PC-9 (cell line): Measurements from ENCODE around the gene CHKA. TPM values are rescaled to one million over a fixed set of nuclear protein-coding genes. Genes with fewer than 3 reads are reported as not detected.

Experiments used
- BruUV-seq: library from RNA; stranded (reverse); fragments of 400-500 nt; replicated peaks from 2 replicates; lab custom pipeline; 2021; lab: Mats Ljungman, UMichigan
- CTCF ChIA-PET: fragments of 300-600 bp; sonication (Branson Sonifier 250); formaldehyde crosslinking; loops from one replicate; lab custom pipeline; 2022; ENCODE audit warnings: antibody characterized with exemption; lab: Charles Lee
- POLR2A ChIA-PET: fragments of 300-600 bp; sonication (Branson Sonifier 250); formaldehyde crosslinking; loops from one replicate; lab custom pipeline; 2022; ENCODE audit warnings: antibody characterized with exemption; ENCODE audit not compliant: unreplicated experiment; lab: Charles Lee
- DNase-seq, 2 experiments: peaks; one replicate each; pipeline versions ENCODE4 v3.0.0 to v3.0.0-alpha.2; 2015 to 2022; ENCODE audit warnings: mixed read lengths in 1 of 2
- H2AFZ ChIP-seq: fragments of 200-600 bp; sonication (generic); 2 replicates; pipeline ENCODE4 v1.8.1; 2017; ENCODE audit warnings: antibody characterized with exemption
- H3F3A ChIP-seq: fragments of 200-600 bp; sonication (generic); 2 replicates; pipeline ENCODE4 v1.8.1; 2017; ENCODE audit warnings: antibody characterized with exemption, mild to moderate bottlenecking, low read depth; ENCODE audit not compliant: insufficient read depth
- H3K27ac ChIP-seq: fragments of 200-600 bp; sonication (generic); 2 replicates; pipeline ENCODE4 v1.6.1; 2016; ENCODE audit warnings: mixed run types
- H3K27me3 ChIP-seq: fragments of 200-600 bp; sonication (generic); 2 replicates; pipeline ENCODE4 v1.6.1; 2016; ENCODE audit warnings: low read depth, mixed run types; ENCODE audit not compliant: insufficient read depth
- H3K36me3 ChIP-seq: fragments of 200-600 bp; sonication (generic); 2 replicates; pipeline ENCODE4 v1.6.1; 2016; ENCODE audit warnings: low read depth, mixed run types
- H3K4me1 ChIP-seq: fragments of 200-600 bp; sonication (generic); replicated peaks from 2 replicates; pipeline ENCODE4 v1.6.1; 2016; ENCODE audit warnings: mixed run types; ENCODE audit not compliant: insufficient read depth
- H3K4me2 ChIP-seq: fragments of 200-600 bp; sonication (generic); 2 replicates; pipeline ENCODE4 v1.6.1; 2017; ENCODE audit warnings: mixed run types
- H3K4me3 ChIP-seq: fragments of 200-600 bp; sonication (generic); 2 replicates; pipeline ENCODE4 v1.6.1; 2016; ENCODE audit warnings: mixed run types
- H3K79me2 ChIP-seq: fragments of 200-600 bp; sonication (generic); 2 replicates; pipeline ENCODE4 v1.6.1; 2017; ENCODE audit warnings: low read depth, mixed run types
- H3K9me2 ChIP-seq: fragments of 200-600 bp; sonication (generic); 2 replicates; pipeline ENCODE4 v1.8.1; 2017; ENCODE audit warnings: mild to moderate bottlenecking; ENCODE audit not compliant: insufficient read depth
- H3K9me3 ChIP-seq: fragments of 200-600 bp; sonication (generic); 2 replicates; pipeline ENCODE4 v1.8.1; 2016; ENCODE audit warnings: low read depth; ENCODE audit not compliant: insufficient read depth
- H4K20me1 ChIP-seq: fragments of 200-600 bp; sonication (generic); 2 replicates; pipeline ENCODE4 v1.8.1; 2017; ENCODE audit not compliant: insufficient read depth
- EZH2 ChIP-seq: fragments of 200-600 bp; sonication (generic); IDR thresholded peaks from 2 replicates; pipeline ENCODE4 v1.8.0; 2017; ENCODE audit warnings: antibody characterized with exemption, low read depth
- intact Hi-C: fragments of 100-400 bp; cut with micrococcal nuclease; formaldehyde crosslinking; loops from one replicate; pipeline ENCODE4 v1.10.0; 2022; ENCODE audit not compliant: unreplicated experiment
- total RNA-seq: library from RNA; stranded (reverse); gene quantifications from 2 replicates; pipeline ENCODE4 v1.2.3, GENCODE V29; 2021
- TF ChIP-seq, protein P1 (sequence below): fragments of 200-600 bp; sonication (generic); conservative IDR thresholded peaks from 2 replicates; pipeline ENCODE4 v1.6.1; 2017; ENCODE audit warnings: mixed run types, antibody characterized with exemption, mild to moderate bottlenecking, moderate library complexity

Gene CHKA
- total RNA-seq, 1 experiment from 2014 or later = 90.5 TPM

DNA sequence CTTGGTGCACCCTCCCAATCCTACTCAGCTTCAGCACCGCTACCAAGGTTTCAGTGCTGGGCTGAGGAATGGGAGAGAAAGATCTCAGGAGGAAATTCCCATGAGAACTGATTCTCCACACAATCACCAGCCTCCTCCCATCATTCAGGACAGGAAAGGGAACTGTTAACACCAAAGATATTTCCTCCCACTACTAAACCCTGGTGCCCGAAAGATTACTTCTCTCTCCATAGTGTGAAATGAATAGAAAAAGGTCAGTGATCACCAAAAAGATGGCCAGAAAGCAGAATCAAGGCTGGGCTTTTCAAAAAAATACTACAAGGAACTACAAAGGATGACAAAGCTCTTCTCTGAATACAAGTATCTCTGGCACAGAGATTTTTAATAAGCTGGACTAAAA lies 56.3 kb downstream of the CHKA start:
- H2AFZ ChIP-seq = no peak overlapping the region
- H3K79me2 ChIP-seq = no peaks in the 10 kb centered on the region
- intact Hi-C loops = no loop called here
- no peaks in the 10 kb centered on the region for H3K9me3 ChIP-seq
- no TSS peak for BruUV-seq
- no peaks in the 10 kb centered on the region for H3K4me1 ChIP-seq
- POLR2A ChIA-PET = interaction anchor here (0.6 kb wide), 1 partner anchor 18 kb away, joined by 7 read pairs; no protein-coding TSS in a partner anchor
- no peak for TF ChIP-seq EZH2
- TF ChIP-seq, protein P1, sequence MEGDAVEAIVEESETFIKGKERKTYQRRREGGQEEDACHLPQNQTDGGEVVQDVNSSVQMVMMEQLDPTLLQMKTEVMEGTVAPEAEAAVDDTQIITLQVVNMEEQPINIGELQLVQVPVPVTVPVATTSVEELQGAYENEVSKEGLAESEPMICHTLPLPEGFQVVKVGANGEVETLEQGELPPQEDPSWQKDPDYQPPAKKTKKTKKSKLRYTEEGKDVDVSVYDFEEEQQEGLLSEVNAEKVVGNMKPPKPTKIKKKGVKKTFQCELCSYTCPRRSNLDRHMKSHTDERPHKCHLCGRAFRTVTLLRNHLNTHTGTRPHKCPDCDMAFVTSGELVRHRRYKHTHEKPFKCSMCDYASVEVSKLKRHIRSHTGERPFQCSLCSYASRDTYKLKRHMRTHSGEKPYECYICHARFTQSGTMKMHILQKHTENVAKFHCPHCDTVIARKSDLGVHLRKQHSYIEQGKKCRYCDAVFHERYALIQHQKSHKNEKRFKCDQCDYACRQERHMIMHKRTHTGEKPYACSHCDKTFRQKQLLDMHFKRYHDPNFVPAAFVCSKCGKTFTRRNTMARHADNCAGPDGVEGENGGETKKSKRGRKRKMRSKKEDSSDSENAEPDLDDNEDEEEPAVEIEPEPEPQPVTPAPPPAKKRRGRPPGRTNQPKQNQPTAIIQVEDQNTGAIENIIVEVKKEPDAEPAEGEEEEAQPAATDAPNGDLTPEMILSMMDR = no peak
- peaks cover 65% of the 10 kb centered on the region for H3F3A ChIP-seq
- CTCF ChIA-PET = no interaction called here
- H3K9me2 ChIP-seq = no peaks in the 10 kb centered on the region
- H3K27me3 ChIP-seq = no peaks in the 10 kb centered on the region
- H3K4me3 ChIP-seq = no peak overlapping the region
- no peak overlapping the region for H3K4me2 ChIP-seq
- H3K36me3 ChIP-seq = peaks cover 62% of the 10 kb centered on the region
- H3K27ac ChIP-seq = no peak overlapping the region
- DNase-seq = no peak
- peaks cover 27% of the 10 kb centered on the region for H4K20me1 ChIP-seq

DNA sequence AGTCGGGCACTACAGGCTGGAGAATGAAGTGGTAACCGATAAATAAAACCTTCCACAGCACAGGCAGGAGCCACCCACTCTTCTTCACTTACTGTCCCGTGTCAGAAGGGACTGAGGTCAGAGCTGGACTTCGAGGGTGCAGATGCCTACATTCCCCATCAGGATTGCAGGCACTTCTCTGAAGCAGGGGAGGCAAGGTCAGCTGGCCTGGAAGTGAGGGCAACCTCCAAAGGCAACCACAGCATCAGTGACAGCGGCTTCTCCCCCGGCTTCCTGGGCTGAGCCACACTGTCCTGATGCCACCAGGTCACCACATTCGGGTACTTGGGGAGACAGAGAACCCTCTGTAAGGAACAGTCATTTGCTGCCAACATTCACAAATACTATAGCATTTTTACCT lies 59.7 kb downstream of the CHKA start:
- no peaks in the 10 kb centered on the region for H3K9me2 ChIP-seq
- H3K36me3 ChIP-seq = peaks cover 66% of the 10 kb centered on the region
- H2AFZ ChIP-seq = no peak overlapping the region
- H3K4me2 ChIP-seq = no peak overlapping the region
- no peaks in the 10 kb centered on the region for H3K4me1 ChIP-seq
- BruUV-seq = no TSS peak
- no peak overlapping the region for H3K4me3 ChIP-seq
- H3K9me3 ChIP-seq = no peaks in the 10 kb centered on the region
- H3K27ac ChIP-seq = no peak overlapping the region
- TF ChIP-seq, protein P1 = no peak
- no peak for TF ChIP-seq EZH2
- intact Hi-C loops = no loop called here
- DNase-seq = no peak
- ChIA-PET CTCF (no interaction called here), POLR2A (interaction anchor here (0.9 kb wide), 1 partner anchor 19 kb away, joined by 25 read pairs; no protein-coding TSS in a partner anchor)
- peaks cover 80% of the 10 kb centered on the region for H3F3A ChIP-seq
- peaks cover 22% of the 10 kb centered on the region for H4K20me1 ChIP-seq
- no peaks in the 10 kb centered on the region for H3K27me3 ChIP-seq
- no peaks in the 10 kb centered on the region for H3K79me2 ChIP-seq

DNA sequence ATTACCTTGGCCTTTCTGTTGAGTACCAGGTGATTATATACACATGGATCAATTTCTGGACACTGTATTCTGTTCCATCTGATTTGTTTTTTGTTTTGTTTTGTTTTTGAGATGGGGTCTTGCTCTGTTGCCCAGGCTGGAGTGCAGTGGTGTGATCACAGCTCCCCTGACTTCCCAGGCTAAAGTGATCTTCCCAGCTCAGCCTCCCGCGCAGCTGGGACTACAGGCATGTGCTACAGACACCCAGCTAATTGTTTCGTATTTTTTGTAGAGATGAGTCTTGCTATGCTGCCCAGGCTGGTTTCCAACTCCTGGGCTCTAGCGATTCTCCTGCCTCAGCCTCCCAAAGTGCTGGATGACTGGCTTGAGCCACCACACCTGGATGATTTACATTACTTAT lies 63.4 kb downstream of the CHKA start:
- BruUV-seq = no TSS peak
- no peak overlapping the region for H2AFZ ChIP-seq
- H3K27me3 ChIP-seq = no peaks in the 10 kb centered on the region
- H3K4me2 ChIP-seq = no peak overlapping the region
- peaks cover 90% of the 10 kb centered on the region for H3F3A ChIP-seq
- no peaks in the 10 kb centered on the region for H3K9me3 ChIP-seq
- TF ChIP-seq, protein P1 = no peak
- TF ChIP-seq EZH2 = no peak
- no peaks in the 10 kb centered on the region for H3K4me1 ChIP-seq
- no peaks in the 10 kb centered on the region for H3K79me2 ChIP-seq
- no peaks in the 10 kb centered on the region for H3K9me2 ChIP-seq
- H3K36me3 ChIP-seq = peaks cover 36% of the 10 kb centered on the region
- ChIA-PET POLR2A (no interaction called here), CTCF (no interaction called here)
- no peak overlapping the region for H3K27ac ChIP-seq
- intact Hi-C loops = no loop called here
- peaks cover 12% of the 10 kb centered on the region for H4K20me1 ChIP-seq
- no peak for DNase-seq
- no peak overlapping the region for H3K4me3 ChIP-seq
